ENCODE results near the gene B3GLCT. TPM values are rescaled to one million over a fixed set of nuclear protein-coding genes. Genes with fewer than 3 reads are reported as not detected.
"Not testable (repeated sequence)": the region's sequence is repeated elsewhere in the genome, so short reads cannot be mapped to it uniquely, and the experiment has no call there.

The B3GLCT gene
- total RNA-seq, 2 donors from 2014 or later: 3.1 to 3.2 TPM

DNA sequence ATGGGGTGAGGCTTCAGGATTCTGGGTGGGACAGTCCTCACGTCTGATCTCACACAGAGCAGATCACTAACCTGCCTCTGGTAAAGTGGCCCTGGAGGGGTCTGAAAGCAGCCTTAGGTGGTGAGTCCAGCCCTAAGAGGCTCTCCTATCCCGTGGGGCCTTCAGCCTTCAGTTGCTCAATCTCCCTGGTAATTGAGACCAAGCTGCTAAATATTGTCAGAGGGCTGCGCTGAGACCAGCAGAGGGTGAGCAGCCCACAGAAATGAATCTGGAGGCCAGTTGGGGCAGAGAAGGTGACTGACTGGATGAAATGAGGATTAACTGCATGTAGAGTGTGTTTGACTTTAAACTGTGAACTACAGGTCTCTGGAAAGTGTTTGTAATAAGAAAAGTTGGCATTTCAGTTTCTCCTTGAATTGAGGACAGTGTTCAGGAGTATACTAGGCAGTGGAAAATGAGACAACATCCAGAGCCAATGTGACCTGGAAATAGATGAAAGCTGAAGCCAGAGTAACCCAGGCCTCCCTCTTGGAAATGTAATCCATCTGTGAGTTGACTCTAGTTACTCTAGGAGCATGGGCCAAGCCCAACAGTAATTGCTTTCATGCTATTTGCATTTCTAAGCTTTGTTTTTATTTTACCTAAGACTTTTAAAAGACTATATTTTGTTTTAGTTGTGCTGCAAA is 23.8 kb upstream of the B3GLCT start:
- no peak overlapping the region for H3K27ac Mint-ChIP-seq
- ATAC-seq (no peak), DNase-seq (ENCODE audit: low spot score in 2 of 2) (no peak)

DNA sequence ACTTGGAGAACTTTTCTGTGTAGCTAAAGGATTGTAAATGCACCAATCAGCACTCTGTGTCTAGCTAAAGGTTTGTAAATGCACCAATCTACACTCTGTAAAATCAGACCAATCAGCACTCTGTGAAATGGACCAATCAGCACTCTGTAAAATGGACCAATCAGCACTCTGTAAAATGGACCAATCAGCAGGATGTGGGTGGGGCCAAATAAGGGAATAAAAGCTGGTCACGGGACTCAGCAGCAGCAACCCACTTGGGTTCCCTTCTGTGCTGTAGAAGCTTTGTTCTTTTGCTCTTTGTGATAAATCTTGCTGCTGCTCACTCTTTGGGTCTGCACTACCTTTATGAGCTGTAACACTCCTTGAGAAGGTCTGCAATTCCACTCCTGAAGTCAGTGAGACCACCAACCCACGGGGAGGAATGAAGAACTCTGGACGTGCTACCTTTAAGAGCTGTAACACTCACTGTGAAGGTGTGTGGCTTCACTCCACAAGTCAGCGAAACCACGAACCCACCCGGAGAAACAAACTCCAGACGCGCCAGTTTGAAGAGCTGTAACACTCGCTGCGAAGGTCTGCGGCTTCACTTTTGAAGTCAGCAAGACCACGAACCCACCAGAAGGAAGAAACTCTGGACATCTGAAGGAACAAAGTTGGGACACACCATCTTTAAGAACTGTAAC is 21.8 kb upstream of the B3GLCT start:
- DNase-seq (ENCODE audit: low spot score in 2 of 2); ATAC-seq; H3K36me3 Mint-ChIP-seq; H3K27ac Mint-ChIP-seq; H3K9me3 Mint-ChIP-seq: not testable (repeated sequence)

More for the DNA sequence above, 23.8 kb upstream of the B3GLCT start:
- peaks cover 8 to 9% of the 10 kb centered on the region in 2 donors for H3K9me3 Mint-ChIP-seq
- H3K36me3 Mint-ChIP-seq: no peaks in the 10 kb centered on the region

DNA sequence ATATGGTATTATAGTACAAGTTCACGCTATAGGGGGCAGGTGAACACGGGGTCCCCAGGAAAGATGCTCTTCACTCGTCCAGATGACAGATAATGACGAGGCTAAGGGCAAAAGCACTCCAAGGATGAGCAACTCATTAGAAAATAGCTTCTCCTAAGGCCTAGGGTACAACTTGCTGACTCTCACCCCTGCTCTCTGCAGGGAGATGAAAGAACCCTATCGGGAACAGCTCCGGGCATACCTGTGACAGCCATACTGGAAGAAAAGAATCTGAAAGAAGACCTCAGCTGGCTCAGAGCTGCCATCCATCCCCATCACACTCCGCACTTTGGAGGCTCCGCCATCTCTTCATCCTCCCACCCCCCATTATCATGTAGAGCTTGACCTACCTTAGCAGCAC is 20.5 kb upstream of the B3GLCT start:
- H3K27ac Mint-ChIP-seq: no peak overlapping the region
- H3K36me3 Mint-ChIP-seq: no peaks in the 10 kb centered on the region
- H3K9me3 Mint-ChIP-seq: peaks cover 8 to 9% of the 10 kb centered on the region in 2 donors
- DNase-seq (ENCODE audit: low spot score in 2 of 2): no peak
- no peak for ATAC-seq

DNA sequence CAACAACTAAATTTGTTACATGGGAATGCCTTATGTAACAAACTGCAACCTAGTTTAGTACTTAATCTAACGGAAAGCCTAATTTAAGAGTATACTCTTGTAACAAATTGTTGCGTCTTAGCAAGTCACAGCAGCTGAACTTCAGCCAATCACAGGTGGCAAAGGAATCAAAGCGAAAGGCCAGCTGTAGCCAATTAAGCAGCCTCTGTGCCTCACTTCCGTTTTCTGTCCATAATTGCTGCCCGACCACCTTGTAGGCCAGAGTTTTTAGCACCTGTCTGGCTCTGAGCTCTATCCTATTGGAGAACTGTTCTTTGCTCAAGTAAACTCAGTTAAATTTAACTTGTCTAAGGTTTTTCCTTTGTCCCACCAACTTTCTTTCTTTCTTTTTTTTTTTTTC is 20.0 kb upstream of the B3GLCT start:
- no peaks in the 10 kb centered on the region for H3K36me3 Mint-ChIP-seq
- DNase-seq (ENCODE audit: low spot score in 2 of 2) (no peak), ATAC-seq (no peak)
- peaks cover 8 to 9% of the 10 kb centered on the region in 2 donors for H3K9me3 Mint-ChIP-seq
- no peak overlapping the region for H3K27ac Mint-ChIP-seq

DNA sequence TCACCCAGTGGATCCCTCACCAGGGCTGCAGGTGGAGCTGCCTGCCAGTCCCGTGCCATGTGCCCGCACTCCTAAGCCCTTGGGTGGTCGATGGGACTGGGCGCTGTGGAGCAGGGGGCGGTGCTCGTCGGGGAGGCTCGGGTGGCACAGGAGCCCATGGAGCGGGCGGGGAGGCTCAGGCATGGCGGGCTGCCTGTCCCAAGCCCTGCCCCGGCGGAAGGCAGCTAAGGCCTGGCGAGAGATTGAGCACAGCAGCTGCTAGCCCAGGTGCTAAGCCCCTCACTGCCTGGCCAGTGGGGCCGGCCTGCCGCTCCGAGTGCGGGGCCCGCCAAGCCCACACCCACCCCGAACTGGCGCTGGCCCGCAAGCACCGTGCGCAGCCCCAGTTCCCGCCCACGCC is 16.8 kb upstream of the B3GLCT start:
- no peak overlapping the region for H3K27ac Mint-ChIP-seq
- no peaks in the 10 kb centered on the region for H3K36me3 Mint-ChIP-seq
- ATAC-seq (no peak), DNase-seq (ENCODE audit: low spot score in 2 of 2) (no peak)
- peaks cover 2% of the 10 kb centered on the region in 2 donors for H3K9me3 Mint-ChIP-seq

DNA sequence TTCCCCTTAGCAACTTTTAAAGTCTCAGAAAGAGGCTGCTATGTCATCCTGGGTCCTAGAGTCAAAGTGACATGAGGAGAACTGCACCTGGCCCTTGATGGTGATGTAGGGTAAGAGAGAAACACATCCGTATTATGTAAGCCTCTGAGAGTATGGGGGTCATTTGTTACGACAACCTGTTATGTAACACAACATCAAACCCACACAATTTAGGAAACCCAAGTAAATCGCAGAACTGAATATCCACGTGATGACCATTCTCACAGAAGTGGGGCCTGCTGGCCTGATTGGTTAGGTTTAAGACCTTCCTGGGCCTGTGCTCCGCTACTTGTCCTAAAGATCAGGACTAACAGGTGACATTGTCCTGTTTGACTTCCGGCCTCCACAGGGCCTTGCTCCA is 15.3 kb upstream of the B3GLCT start:
- ATAC-seq: no peak
- Mint-ChIP-seq H3K9me3 (no peaks in the 10 kb centered on the region), H3K36me3 (no peaks in the 10 kb centered on the region), H3K27ac (no peak overlapping the region)
- DNase-seq (ENCODE audit: low spot score in 2 of 2): no peak

DNA sequence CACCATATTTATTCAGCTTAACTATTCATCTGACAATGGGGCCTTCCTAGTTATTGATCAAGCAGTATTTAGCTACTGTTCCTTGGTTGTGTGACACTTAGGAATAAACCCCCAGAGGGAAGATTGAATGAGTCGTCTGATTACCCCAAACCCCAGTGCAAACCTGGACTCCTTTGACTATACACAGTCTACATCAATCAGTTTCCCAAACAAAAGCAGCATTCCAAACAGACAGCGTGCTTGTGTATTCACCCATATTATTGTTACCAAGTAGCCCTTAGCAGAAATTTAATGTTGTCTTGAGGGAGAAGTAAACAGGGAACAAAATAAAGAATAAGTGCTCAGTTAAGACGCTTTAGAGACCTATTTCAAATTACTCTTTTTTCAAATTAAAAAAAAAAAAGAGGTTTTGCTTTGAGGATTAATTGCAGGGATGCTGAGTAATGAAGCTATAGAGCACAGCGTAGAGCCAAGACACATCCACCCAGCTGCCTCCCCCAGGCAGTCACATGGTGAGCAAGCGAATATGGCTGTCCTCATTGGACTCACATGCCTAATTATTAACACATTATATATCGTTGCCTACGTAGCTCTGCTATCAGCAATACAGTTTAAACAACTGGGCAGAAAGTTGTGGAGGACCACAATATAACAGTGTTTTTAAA is 14.7 kb upstream of the B3GLCT start:
- ATAC-seq (no peak), DNase-seq (ENCODE audit: low spot score in 2 of 2) (no peak)
- no peaks in the 10 kb centered on the region for H3K9me3 Mint-ChIP-seq
- H3K27ac Mint-ChIP-seq: no peak overlapping the region
- H3K36me3 Mint-ChIP-seq: no peaks in the 10 kb centered on the region

DNA sequence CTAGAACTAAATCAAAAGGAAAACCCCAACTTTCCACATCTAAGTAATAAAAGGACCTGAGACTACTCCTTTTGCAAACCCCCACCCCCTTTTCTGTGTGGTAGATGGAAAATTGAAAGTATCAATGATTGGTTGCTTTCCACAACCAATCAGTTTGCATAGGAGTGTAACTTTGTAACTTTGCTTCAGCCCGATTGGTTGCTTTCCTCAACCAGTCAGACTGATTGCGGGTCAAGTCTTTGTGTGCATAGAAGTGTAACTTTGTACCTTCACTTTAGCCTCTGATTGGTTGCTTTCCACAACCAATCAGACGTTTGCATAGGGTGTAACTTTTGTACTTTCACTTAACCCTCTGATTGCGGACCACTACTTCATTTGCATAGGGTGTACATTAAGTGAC is 8.0 kb upstream of the B3GLCT start:
- Mint-ChIP-seq H3K36me3 (no peaks in the 10 kb centered on the region), H3K9me3 (peaks cover 0 to 5% of the 10 kb centered on the region in 2 donors), H3K27ac (no peak overlapping the region)
- DNase-seq (ENCODE audit: low spot score in 2 of 2): no peak
- peak in 1 of 2 donors; percentile 43 for ATAC-seq

DNA sequence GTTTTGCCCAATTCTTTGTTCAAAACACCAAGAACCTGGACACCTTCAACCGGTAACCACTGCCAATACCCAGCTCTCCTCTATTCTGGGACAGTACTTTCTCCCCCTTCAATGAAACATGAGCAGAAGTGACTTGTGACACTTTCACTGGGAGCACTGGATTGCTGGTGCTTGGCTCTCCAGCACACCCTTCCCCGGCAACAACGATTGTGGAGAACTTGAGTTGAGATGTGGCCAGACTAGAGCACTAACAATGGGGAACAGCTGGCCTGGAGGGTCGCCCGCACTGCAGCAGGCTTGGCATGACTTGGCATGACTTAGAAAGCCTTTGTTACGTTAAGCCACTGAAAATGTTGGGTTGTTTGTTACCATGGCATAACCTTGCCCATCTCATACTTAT is 7.5 kb upstream of the B3GLCT start:
- no peaks in the 10 kb centered on the region for H3K36me3 Mint-ChIP-seq

DNA sequence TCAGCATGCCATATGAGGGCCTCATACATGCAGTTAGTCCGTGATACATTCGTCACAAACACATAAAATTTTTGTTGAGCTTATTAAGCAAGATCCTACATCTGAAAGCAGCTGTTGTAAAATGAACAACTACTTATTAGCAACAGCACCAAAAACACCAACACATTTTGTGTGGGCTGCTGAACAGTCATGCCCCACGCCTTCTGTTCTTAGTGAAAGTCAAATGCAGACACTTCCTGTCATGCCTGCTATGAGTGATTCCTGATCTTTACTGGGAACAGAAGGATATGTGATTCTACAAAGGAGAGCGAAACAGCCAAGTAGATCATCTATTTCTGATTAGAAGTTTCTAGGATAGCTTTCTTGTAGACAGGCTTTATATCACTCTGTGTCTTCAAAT is 4.2 kb upstream of the B3GLCT start:
- peak overlapping the region in 1 of 2 donors; percentile 1 for H3K27ac Mint-ChIP-seq
- H3K36me3 Mint-ChIP-seq: no peaks in the 10 kb centered on the region
- peaks cover 0 to 5% of the 10 kb centered on the region in 2 donors for H3K9me3 Mint-ChIP-seq
- no peak for DNase-seq (ENCODE audit: low spot score in 2 of 2)
- no peak for ATAC-seq

More for the DNA sequence above, 7.5 kb upstream of the B3GLCT start:
- Mint-ChIP-seq H3K27ac (no peak overlapping the region), H3K9me3 (peaks cover 0 to 5% of the 10 kb centered on the region in 2 donors)
- ATAC-seq (no peak), DNase-seq (ENCODE audit: low spot score in 2 of 2) (no peak)

DNA sequence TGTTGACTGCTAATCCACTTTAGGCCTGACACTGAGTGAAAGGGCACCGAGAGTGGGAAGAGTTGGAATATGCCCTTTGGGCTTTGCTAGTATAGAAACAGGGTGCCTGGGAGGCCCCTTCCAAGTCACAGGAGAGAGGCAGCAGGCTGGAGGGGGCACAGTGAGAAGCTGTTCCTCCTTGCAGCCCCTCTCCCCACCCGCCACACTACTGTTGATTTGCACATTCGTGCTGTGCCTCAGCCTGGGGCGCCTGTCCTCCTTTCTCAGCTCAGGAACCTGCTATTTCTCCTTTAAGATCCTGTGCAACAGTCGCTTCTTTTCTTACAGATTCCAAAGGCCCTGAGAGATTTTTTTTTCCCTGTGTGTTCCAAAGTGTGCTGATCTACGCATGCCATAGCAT is 2.8 kb upstream of the B3GLCT start:
- Mint-ChIP-seq H3K27ac (no peak overlapping the region), H3K9me3 (no peaks in the 10 kb centered on the region), H3K36me3 (no peaks in the 10 kb centered on the region)
- no peak for DNase-seq (ENCODE audit: low spot score in 2 of 2)
- no peak for ATAC-seq

DNA sequence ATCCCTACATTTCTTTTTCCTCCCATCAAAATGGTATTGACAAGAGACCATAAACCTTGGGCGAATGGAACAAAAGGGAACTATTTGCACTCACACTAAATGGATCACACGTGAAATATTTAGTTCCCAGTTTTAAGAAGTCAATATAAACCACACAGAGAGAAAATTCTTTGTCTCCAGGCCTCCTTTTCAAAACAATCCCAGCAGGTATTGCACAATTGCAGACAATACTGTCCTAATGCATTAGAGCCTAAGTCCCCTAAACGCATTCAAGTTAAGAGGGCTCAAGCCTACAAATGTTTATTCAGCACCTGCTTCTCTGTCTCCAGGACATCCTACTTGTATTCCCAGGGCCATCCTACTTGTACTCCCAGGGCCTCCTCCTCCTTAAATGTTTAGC is 1.3 kb upstream of the B3GLCT start:
- DNase-seq (ENCODE audit: low spot score in 2 of 2) (no peak), ATAC-seq (no peak)
- no peaks in the 10 kb centered on the region for H3K9me3 Mint-ChIP-seq
- no peaks in the 10 kb centered on the region for H3K36me3 Mint-ChIP-seq
- no peak overlapping the region for H3K27ac Mint-ChIP-seq

DNA sequence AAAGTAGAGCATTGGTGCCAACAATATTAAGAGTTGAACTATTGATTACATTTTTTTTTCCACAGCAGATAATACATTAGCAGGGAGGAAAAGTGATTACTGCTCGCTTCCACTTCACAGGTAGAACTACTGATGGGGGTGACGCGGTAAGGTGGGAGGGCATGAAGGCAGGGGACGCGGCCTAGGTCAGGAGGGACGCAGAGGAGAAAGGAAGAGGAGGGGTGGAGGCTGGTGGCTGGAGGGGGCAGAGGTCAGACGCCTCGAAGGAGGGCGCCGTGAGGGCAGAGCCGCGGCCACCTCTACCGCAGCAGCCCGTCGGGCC is 287 bp upstream of the B3GLCT start:
- H3K36me3 Mint-ChIP-seq: no peaks in the 10 kb centered on the region
- ATAC-seq (peak in 1 of 2 donors; percentile 31), DNase-seq (ENCODE audit: low spot score in 2 of 2) (no peak)
- peak overlapping the region; percentile 30 to 88 for H3K27ac Mint-ChIP-seq
- H3K9me3 Mint-ChIP-seq: no peaks in the 10 kb centered on the region

DNA sequence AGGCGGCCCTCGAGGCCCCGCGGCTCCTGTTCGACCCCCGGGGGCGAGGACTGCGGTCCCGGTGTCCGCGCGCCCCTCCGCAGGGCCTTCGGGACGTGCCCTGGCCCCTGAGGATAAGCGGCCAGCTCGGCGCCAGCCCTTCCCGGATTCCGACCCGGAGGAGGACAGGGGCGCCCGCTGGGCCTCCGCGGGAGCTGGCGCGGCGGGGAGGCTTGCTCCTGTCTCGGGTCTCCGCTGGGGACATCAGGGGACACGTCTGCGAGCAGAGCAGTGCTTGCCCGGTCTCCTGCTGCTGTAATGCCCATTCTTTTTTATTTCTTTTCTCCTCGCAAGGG is 829 bp downstream of the B3GLCT start:
- Mint-ChIP-seq H3K27ac (peak overlapping the region; percentile 44 to 81), H3K36me3 (no peaks in the 10 kb centered on the region), H3K9me3 (no peaks in the 10 kb centered on the region)
- DNase-seq (ENCODE audit: low spot score in 2 of 2): peak in 1 of 2 donors; percentile 48
- ATAC-seq: peak; percentile 20 to 35

DNA sequence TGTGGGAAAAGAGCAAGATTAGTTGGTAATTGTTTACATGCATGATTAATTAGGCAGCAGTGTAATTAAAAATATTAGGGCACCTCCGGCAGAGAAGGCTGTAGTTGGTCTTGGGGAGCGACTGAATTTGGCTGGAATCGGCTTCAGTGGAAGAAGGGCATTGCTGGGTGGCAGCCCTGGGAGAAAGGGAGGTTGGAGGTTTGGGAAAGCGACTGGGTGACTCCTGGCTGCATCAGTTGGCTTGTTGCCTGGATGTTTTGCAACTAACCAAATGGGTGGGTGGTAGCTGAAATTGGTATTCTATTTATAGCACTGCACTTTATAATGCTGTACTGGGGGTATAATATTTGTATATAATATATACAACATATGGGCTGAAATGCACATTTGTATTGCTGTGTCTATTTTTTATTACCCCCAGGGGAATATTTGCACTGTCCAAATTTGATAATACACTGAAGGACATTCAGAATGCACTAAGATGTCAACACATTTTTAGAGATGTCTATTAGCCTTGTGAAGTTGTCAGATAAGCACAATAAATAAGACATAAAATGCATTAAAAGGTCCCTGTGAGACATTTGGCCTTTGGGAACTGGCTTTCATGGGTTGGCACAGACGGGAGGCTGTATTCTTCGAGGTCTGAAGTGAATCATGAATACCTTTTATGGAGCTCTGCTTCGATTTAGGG is 1.7 kb downstream of the B3GLCT start:
- no peaks in the 10 kb centered on the region for H3K9me3 Mint-ChIP-seq
- no peak for DNase-seq (ENCODE audit: low spot score in 2 of 2)
- peak overlapping the region in 1 of 2 donors; percentile 44 for H3K27ac Mint-ChIP-seq
- H3K36me3 Mint-ChIP-seq: no peaks in the 10 kb centered on the region
- ATAC-seq: no peak

DNA sequence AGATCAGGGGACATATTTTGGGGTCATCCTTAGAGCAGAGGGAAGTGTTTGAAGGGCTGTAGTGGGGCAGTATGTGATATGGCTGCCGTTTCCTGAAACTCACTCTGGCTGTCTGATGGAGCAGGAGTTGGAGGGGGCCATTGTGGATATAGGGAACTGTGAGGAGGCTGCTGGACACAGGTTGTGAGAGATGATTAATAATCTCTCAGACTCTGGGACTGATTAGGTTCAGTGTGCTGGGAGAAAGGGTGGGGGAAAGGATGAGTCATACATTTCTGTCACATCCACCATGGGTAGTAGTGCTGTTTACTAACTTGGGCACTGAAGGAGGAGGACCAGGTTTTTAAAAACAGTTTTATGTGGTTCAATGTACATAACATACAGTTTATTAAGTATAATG is 4.8 kb downstream of the B3GLCT start:
- Mint-ChIP-seq H3K9me3 (no peaks in the 10 kb centered on the region), H3K27ac (peak overlapping the region; percentile 25 to 53), H3K36me3 (no peaks in the 10 kb centered on the region)
- ATAC-seq (peak; percentile 21 to 25), DNase-seq (ENCODE audit: low spot score in 2 of 2) (no peak)

Measured in activated naive CD4-positive, alpha-beta T cell treated with anti-CD3 and anti-CD28 coated beads, Interleukin-2, amount 50 U/mL, for 72 hours (primary cell).